Esophagus (tissue), 2 donors: ENCODE results near the gene SPHK1. TPM values are rescaled to one million over a fixed set of nuclear protein-coding genes. Genes with fewer than 3 reads are reported as not detected.

ENCODE experiments used
- H3K27ac ChIP-seq, 2 donors: one replicate each; pipeline ENCODE4 v1.5.1; 2013; ENCODE audit warnings: low read depth in 2 of 2, mild to moderate bottlenecking in 2 of 2, inconsistent platforms in 1 of 2, low read length in 1 of 2, moderate library complexity in 1 of 2
- H3K27me3 ChIP-seq, 2 donors: one replicate each; pipeline ENCODE4 v1.6.1; 2013; ENCODE audit warnings: low read length in 2 of 2, control low read depth in 1 of 2, mild to moderate bottlenecking in 1 of 2; ENCODE audit not compliant: insufficient read depth in 2 of 2, control insufficient read depth in 1 of 2
- H3K36me3 ChIP-seq, 2 donors: one replicate each; pipeline ENCODE4 v1.6.1; 2013; ENCODE audit warnings: low read length in 1 of 2; ENCODE audit not compliant: control insufficient read depth in 2 of 2, insufficient read depth in 2 of 2
- H3K4me1 ChIP-seq, 2 donors: one replicate each; pipeline ENCODE4 v1.6.1; 2013; ENCODE audit warnings: low read length in 1 of 2; ENCODE audit not compliant: control insufficient read depth in 2 of 2, insufficient read depth in 2 of 2
- H3K4me3 ChIP-seq, 2 donors: one replicate each; pipeline ENCODE4 v1.5.1; 2013; ENCODE audit warnings: low read length in 2 of 2, mild to moderate bottlenecking in 2 of 2, low read depth in 1 of 2, moderate library complexity in 1 of 2
- H3K9me3 ChIP-seq, 2 donors: one replicate each; pipeline ENCODE4 v1.6.1; 2013; ENCODE audit warnings: mild to moderate bottlenecking in 2 of 2, low read depth in 1 of 2, low read length in 1 of 2, moderate library complexity in 1 of 2; ENCODE audit not compliant: control insufficient read depth in 2 of 2, insufficient read depth in 1 of 2
- WGBS, 2 donors: extraction: QIAGEN DNeasy Blood & Tissue Kit; methylation state at CpG; one replicate each; pipeline ENCODE4 v1.1.7; 2013; 5-methylcytosine and 5-hydroxymethylcytosine counted together
- polyA plus RNA-seq, 2 donors: library from polyadenylated mRNA; stranded (reverse); fragments of 200-250 nt; gene quantifications; one replicate each; pipeline ENCODE4 v1.2.3, GENCODE V29; 2013
- donor health status: healthy with polysubstance abuse.
- donor health status: Bipolar disorder and iron deficiency.

Gene SPHK1
- polyA plus RNA-seq, 2 donors, result 20.5 to 23.0 TPM

DNA sequence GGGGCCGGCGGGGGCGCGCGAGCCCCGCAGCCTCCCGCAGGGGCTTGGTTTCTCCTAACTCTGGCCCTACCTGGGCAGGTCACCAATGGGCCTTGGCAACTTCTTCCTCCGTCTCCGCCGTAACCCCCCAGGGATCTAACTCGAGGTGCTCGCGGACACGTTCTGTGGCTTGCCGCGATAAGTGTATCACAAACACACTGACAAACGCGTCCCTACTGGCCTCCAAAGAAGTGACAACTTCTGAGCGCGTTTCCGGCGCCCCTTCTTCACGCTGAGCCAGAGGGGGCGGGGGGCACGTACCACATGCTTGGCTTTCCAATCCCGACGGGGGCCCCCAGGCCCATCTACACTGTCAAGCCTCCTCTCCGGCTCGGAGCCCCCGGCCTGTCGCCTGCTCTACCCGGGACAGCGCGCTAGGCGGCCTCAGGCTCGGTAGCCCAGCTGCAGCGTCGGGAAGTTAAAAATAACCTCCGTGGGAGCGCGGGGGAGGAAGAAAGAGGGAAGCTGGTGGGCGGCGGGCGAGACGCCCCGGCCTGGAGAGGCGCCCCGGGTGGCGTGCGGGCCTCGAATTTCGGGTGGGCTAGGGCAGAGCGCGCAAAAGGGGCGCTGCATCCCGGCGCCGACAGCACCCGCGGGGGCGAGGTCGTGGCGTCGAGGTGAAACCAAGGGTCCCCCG lies 725 bp upstream of the SPHK1 start:
- Histone ChIP-seq H3K4me3 (peak overlapping the region; percentile 65 to 69), H3K4me1 (peaks cover 0 to 17% of the 10 kb centered on the region in 2 donors), H3K9me3 (no peaks in the 10 kb centered on the region), H3K27me3 (no peaks in the 10 kb centered on the region), H3K36me3 (peaks cover 0 to 7% of the 10 kb centered on the region in 2 donors), H3K27ac (peak overlapping the region; percentile 87 to 89)
- WGBS, 2 donors, result 0 to 1% methylated on average over 46 to 65 of the region's 65 CpGs

DNA sequence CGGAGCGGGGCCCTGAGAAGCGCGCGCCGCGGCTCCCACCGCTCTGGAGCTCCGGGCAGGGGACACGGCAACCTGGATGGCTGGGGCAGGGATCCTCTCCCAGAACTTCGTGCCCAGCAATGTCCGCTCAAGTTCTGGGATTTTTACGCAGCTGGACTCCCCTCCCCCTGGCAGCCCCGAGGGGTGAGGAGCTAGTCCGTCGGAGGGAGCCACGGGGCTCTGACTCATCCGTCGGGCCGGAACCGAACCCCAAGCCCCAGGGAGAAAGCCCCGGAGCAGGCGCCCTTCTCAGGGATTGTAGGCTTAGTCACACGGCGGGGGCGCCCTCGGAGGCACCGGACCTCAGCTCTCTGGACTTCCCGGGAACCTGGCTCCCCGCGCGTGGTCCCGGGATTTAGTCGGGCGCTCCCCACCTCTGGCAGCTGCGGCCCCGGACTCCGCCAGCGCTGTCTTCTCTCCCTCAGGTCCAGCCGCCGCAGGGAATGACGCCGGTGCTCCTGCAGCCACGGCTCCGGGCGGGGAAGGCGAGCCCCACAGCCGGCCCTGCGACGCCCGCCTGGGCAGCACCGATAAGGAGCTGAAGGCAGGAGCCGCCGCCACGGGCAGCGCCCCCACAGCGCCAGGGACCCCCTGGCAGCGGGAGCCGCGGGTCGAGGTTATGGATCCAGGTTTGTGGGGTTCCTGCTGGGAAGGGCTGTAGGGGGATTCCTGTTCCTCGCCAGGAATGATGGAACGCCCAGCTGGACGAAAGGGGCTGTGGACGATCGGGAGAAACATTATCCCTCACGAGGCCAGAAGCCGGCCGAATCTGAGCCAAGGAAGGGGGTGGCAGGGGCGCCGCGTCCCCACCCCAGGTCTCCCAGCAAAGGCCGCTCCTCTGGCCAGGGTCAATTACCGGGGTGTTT lies 830 bp downstream of the SPHK1 start:
- Histone ChIP-seq H3K27me3 (no peaks in the 10 kb centered on the region), H3K9me3 (no peaks in the 10 kb centered on the region), H3K4me1 (peaks cover 0 to 17% of the 10 kb centered on the region in 2 donors), H3K27ac (peak overlapping the region; percentile 87 to 89), H3K36me3 (peaks cover 0 to 7% of the 10 kb centered on the region in 2 donors), H3K4me3 (peak overlapping the region; percentile 65 to 69)
- 1 to 2% methylated on average over 74 of the region's 74 CpGs for WGBS, 2 donors

DNA sequence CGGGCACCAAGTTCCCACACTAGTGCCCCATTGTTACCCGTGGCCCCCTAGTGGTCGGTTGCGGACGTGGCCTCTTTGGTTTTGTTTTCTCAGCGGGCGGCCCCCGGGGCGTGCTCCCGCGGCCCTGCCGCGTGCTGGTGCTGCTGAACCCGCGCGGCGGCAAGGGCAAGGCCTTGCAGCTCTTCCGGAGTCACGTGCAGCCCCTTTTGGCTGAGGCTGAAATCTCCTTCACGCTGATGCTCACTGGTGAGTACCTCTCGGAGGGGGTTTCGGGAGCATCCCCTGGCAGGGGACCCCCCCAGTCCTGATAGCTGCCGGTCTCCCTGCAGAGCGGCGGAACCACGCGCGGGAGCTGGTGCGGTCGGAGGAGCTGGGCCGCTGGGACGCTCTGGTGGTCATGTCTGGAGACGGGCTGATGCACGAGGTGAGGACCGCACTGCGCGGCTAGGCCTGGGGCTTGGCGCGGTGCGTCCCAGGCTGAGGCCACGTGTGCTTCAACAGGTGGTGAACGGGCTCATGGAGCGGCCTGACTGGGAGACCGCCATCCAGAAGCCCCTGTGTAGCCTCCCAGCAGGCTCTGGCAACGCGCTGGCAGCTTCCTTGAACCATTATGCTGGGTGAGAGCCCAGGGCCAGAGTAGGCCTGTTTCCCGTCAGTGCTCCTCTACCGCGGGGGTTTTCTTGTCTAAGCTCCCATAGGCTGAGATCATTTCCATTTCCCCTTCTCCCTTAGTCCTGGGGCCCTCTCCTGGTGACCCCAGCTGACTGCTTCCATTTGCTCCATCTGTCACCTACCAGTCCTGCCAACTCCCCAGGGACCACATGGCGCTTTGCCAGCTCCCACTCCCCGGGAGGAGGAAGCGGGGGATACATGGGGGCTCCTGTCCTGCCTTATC lies 1.7 kb downstream of the SPHK1 start:
- peaks cover 0 to 17% of the 10 kb centered on the region in 2 donors for H3K4me1 ChIP-seq
- no peaks in the 10 kb centered on the region for H3K9me3 ChIP-seq
- H3K4me3 ChIP-seq, result peak overlapping the region; percentile 65 to 69
- H3K27me3 ChIP-seq, result no peaks in the 10 kb centered on the region
- H3K27ac ChIP-seq, result peak overlapping the region in 1 of 2 donors; percentile 5
- H3K36me3 ChIP-seq, result peaks cover 0 to 7% of the 10 kb centered on the region in 2 donors
- 32 to 35% methylated on average over 52 of the region's 52 CpGs for WGBS, 2 donors

DNA sequence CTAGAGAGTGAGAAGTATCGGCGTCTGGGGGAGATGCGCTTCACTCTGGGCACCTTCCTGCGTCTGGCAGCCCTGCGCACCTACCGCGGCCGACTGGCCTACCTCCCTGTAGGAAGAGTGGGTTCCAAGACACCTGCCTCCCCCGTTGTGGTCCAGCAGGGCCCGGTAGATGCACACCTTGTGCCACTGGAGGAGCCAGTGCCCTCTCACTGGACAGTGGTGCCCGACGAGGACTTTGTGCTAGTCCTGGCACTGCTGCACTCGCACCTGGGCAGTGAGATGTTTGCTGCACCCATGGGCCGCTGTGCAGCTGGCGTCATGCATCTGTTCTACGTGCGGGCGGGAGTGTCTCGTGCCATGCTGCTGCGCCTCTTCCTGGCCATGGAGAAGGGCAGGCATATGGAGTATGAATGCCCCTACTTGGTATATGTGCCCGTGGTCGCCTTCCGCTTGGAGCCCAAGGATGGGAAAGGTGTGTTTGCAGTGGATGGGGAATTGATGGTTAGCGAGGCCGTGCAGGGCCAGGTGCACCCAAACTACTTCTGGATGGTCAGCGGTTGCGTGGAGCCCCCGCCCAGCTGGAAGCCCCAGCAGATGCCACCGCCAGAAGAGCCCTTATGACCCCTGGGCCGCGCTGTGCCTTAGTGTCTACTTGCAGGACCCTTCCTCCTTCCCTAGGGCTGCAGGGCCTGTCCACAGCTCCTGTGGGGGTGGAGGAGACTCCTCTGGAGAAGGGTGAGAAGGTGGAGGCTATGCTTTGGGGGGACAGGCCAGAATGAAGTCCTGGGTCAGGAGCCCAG lies 2.8 kb downstream of the SPHK1 start:
- Histone ChIP-seq H3K27ac (no peak overlapping the region), H3K9me3 (no peaks in the 10 kb centered on the region), H3K4me3 (no peak overlapping the region), H3K4me1 (peaks cover 0 to 17% of the 10 kb centered on the region in 2 donors), H3K27me3 (no peaks in the 10 kb centered on the region), H3K36me3 (peaks cover 0 to 13% of the 10 kb centered on the region in 2 donors)
- 88 to 90% methylated on average over 30 to 31 of the region's 31 CpGs for WGBS, 2 donors

DNA sequence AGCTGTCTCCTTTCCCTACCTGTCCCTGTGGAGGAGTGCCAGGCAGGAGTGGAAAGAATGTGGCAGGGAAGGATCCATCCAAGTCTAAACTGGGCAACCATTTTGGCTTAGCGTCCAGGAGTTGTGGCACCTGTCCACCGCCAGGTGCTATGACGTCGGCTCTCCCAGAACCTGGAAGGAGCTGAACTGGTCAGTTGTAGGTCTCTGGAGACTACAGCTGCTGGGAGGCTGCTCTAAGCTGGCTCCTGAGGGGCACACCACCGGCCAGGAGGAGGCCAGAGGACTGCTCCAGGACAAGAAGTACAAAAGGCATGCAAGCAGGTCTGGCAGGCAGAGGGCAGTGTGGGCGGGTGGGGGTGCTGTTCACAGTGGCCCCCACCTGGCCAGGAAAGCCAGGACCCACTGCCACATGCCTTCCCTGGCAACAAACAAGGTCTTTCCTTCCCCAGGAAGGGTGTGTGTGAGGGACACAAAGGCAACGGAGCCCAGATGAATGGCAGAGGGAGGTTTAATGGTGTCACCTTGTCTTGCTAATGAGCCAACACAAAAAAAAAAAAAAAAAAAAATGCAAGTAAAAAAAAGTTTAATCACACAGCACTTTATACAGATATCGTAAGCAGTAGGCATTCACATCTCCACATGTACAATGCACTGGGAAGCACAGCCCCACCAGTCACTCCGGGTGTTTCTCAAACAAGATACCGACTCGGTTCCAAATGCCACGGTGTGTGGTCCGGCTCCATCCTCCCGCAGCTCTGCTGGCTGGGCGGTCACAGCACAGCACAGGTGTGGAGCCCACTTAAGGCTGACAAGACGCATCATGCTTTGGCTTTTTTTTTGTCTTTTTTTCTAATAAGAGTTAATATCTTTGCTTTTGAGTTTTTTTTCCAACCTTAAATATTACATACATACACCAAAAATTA lies 4.8 kb downstream of the SPHK1 start:
- WGBS, 2 donors, result 76 to 80% methylated on average over 16 of the region's 16 CpGs
- no peaks in the 10 kb centered on the region for H3K27me3 ChIP-seq
- H3K27ac ChIP-seq, result no peak overlapping the region
- no peak overlapping the region for H3K4me3 ChIP-seq
- no peaks in the 10 kb centered on the region for H3K9me3 ChIP-seq
- H3K36me3 ChIP-seq, result peaks cover 5 to 16% of the 10 kb centered on the region in 2 donors
- peaks cover 0 to 10% of the 10 kb centered on the region in 2 donors for H3K4me1 ChIP-seq

DNA sequence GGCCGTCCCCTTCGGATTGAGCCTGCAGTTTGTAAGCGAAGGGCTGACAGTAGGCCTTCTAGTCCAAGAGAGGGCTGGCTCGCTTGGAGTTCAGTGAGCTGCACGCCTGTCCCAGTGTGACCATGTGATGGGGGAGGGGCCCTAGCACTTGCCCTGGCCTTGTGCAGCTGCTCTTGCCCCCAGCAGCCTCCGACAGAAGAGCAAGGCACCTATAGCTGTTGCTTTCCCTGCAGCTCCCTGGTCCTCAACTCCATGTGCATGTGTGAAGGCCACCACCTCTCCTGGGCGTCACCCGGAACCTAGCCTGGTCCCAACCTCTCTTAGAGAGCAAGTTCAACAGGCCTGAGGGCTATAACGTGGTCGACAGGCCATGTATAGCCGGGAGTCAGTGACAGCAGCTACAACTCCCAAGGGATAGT lies 5.6 kb downstream of the SPHK1 start:
- Histone ChIP-seq H3K9me3 (no peaks in the 10 kb centered on the region), H3K36me3 (peaks cover 5 to 16% of the 10 kb centered on the region in 2 donors), H3K4me1 (peaks cover 0 to 10% of the 10 kb centered on the region in 2 donors), H3K27ac (no peak overlapping the region), H3K4me3 (no peak overlapping the region), H3K27me3 (no peaks in the 10 kb centered on the region)
- WGBS, 2 donors, result 81 to 87% methylated on average over 11 of the region's 11 CpGs

DNA sequence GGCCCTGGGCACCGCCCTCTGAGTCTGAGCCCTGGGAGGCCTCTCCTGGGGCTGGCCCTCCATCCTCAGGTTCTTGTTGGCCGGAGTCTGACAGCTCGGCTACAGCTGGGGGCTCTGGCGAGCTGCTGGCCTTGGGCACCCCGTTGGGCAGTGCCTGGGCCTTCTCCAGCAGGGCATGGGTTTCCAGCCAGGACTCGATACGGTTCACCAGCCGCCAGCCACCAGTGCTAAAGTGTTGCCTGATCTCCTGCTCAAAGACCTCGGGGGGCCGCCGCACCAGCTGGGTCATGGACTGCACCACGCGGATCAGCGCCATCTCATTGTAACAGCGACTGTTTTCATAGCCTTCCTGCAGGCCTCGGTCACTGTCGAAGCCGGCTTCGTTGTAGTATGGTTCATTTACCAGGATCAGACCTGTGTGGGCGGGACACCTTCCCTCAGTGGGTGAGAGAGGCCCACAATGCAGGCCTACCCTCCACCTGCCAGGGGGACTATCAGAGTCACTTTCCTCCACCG lies 6.8 kb downstream of the SPHK1 start:
- H3K36me3 ChIP-seq, result peaks cover 14 to 24% of the 10 kb centered on the region in 2 donors
- no peaks in the 10 kb centered on the region for H3K9me3 ChIP-seq
- H3K4me3 ChIP-seq, result no peak overlapping the region
- H3K4me1 ChIP-seq, result peaks cover 0 to 2% of the 10 kb centered on the region in 2 donors
- 95% methylated on average over 21 of the region's 21 CpGs for WGBS, 2 donors
- H3K27ac ChIP-seq, result no peak overlapping the region
- H3K27me3 ChIP-seq, result no peaks in the 10 kb centered on the region

DNA sequence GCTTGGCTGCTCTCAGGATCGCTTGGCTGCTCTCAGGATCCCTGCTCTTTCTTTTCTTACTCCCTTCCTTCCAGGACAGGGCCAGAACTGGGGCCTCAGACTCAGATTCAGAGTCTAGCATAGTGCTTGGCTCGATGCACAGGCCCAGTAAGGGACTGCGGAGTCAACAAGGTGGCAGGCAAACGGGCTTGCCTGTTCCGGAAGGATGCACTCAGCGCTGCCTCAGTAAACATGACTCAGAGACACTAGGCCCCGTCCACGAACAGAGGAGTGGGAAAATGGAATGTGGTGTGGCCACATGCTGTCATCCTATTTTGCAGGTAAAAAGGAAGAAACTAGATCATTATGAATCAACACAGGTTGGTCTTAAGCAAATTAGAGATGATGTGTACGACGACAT lies 9.8 kb downstream of the SPHK1 start:
- WGBS, 2 donors, result 69 to 84% methylated on average over 10 of the region's 10 CpGs
- Histone ChIP-seq H3K36me3 (peaks cover 18 to 32% of the 10 kb centered on the region in 2 donors), H3K4me3 (no peak overlapping the region), H3K4me1 (peaks cover 0 to 3% of the 10 kb centered on the region in 2 donors), H3K9me3 (no peaks in the 10 kb centered on the region), H3K27ac (no peak overlapping the region), H3K27me3 (no peaks in the 10 kb centered on the region)
